Activated CD4-positive, alpha-beta T cell treated with anti-CD3 and anti-CD28 coated beads, Interleukin-2, Interleukin-6, amounts not matched to agents 100 ng/mL and 50 ng/mL, durations not matched to agents 16 hours and 8 hours (primary cell): ENCODE results near the gene NCOA5.

Experiments used
- DNase-seq: peaks from one replicate; pipeline ENCODE4 v3.0.0-alpha.2; 2020

NCOA5 gene

GRCh38 chr20:46089417-46090388, at the start of gene NCOA5:
NCOA5 (minus strand) TSS chr20:46089962; CDS start chr20:46079424, 10,538 bp downstream.
- peak; percentile 97 for DNase-seq

- DNase-seq, result no peak
Measured at GRCh38 chr20:46139266-46139889, 49.6 kb upstream of the NCOA5 start.

- DNase-seq, result no peak
Measured at GRCh38 chr20:46137816-46138215, 48.1 kb upstream of the NCOA5 start.

GRCh38 chr20:46135856-46136633, 46.3 kb upstream of the NCOA5 start:
- DNase-seq, result no peak

GRCh38 chr20:46134716-46135115, 45.0 kb upstream of the NCOA5 start:
- no peak for DNase-seq

GRCh38 chr20:46133886-46134654, 44.3 kb upstream of the NCOA5 start:
- no peak for DNase-seq

GRCh38 chr20:46132705-46133120, 43.0 kb upstream of the NCOA5 start:
- DNase-seq, result peak; percentile 70

- no peak for DNase-seq
Measured at GRCh38 chr20:46131396-46131795, 41.6 kb upstream of the NCOA5 start.

GRCh38 chr20:46130534-46130933, 40.8 kb upstream of the NCOA5 start:
- DNase-seq, result no peak

GRCh38 chr20:46129955-46130481, 40.3 kb upstream of the NCOA5 start:
- DNase-seq, result no peak

- no peak for DNase-seq
Measured at GRCh38 chr20:46128310-46129151, 38.8 kb upstream of the NCOA5 start.

GRCh38 chr20:46127396-46128010, 37.7 kb upstream of the NCOA5 start:
- DNase-seq, result no peak

- DNase-seq, result no peak
Measured at GRCh38 chr20:46126440-46127056, 36.8 kb upstream of the NCOA5 start.

- no peak for DNase-seq
Measured at GRCh38 chr20:46123482-46124245, 33.9 kb upstream of the NCOA5 start.

GRCh38 chr20:46122516-46123481, 33.0 kb upstream of the NCOA5 start:
- no peak for DNase-seq

- no peak for DNase-seq
Measured at GRCh38 chr20:46122071-46122470, 32.3 kb upstream of the NCOA5 start.

GRCh38 chr20:46121184-46121930, 31.6 kb upstream of the NCOA5 start:
- no peak for DNase-seq
